Ishikawa (cell line): Measurements from ENCODE around the gene PGM1.

Source experiments
- CEBPB ChIP-seq: IDR thresholded peaks from 2 replicates; pipeline ENCODE4 v1.6.1; 2012
- CREB1 ChIP-seq: IDR thresholded peaks from 2 replicates; pipeline ENCODE4 v1.6.1; 2012; ENCODE audit warnings: low read depth
- EP300 ChIP-seq: IDR thresholded peaks from 2 replicates; pipeline ENCODE4 v1.6.1; 2012; ENCODE audit warnings: borderline replicate concordance
- MAX ChIP-seq: IDR thresholded peaks from 2 replicates; pipeline ENCODE4 v1.6.1; 2012
- REST ChIP-seq: IDR thresholded peaks from 2 replicates; pipeline ENCODE4 v1.6.1; 2012; ENCODE audit warnings: low read depth, mild to moderate bottlenecking
- YY1 ChIP-seq: IDR thresholded peaks from 2 replicates; pipeline ENCODE4 v1.6.1; 2012; ENCODE audit warnings: low read depth

GRCh38 chr1:63593303-63593885 lies at the start of gene PGM1:
- TF ChIP-seq MAX (peak; percentile 64), EP300 (no peak), CREB1 (0 out of 2 replicates have a peak, but pooled peaks have one; percentile 11), REST (no peak; the same call in 1 of the 2 replicates), CEBPB (no peak), YY1 (peak; percentile 27; the same call in 1 of the 2 replicates)
